Sigmoid colon (tissue), 7 donors: ENCODE measurements around the gene RPS27L. TPM values are rescaled to one million over a fixed set of nuclear protein-coding genes. Genes with fewer than 3 reads are reported as not detected.

Experiments used
- DNase-seq: peaks from one replicate; pipeline ENCODE4 v3.0.0-alpha.2; 2019
- H3K27ac ChIP-seq, 4 donors: fragments of 200-600 bp; sonication (generic); one replicate each; pipeline ENCODE4 v1.5.1; 2016 to 2019; ENCODE audit warnings: mild to moderate bottlenecking in 1 of 4
- H3K27me3 ChIP-seq, 3 donors: fragments of 200-600 bp; sonication (generic); one replicate each; pipeline ENCODE4 v1.5.1; 2019; ENCODE audit warnings: mild to moderate bottlenecking in 1 of 3
- H3K36me3 ChIP-seq, 4 donors: fragments of 200-600 bp; sonication (generic); one replicate each; pipeline ENCODE4 v1.5.1; 2016 to 2019
- H3K4me1 ChIP-seq, 4 donors: fragments of 200-600 bp; sonication (generic); one replicate each; pipeline ENCODE4 v1.5.1; 2017 to 2019
- H3K4me3 ChIP-seq, 4 donors: fragments of 200-600 bp; sonication (generic); one replicate each; pipeline ENCODE4 v1.5.1; 2017 to 2019; ENCODE audit warnings: mild to moderate bottlenecking in 2 of 4, moderate library complexity in 1 of 4
- H3K9me3 ChIP-seq, 4 donors: fragments of 200-600 bp in 3 of 4; sonication (generic) in 3 of 4; one replicate each; pipeline versions ENCODE4 v1.5.1 to v1.6.1; 2013 to 2019
- EP300 ChIP-seq, 4 donors: sonication (generic); formaldehyde crosslinking; IDR thresholded peaks; one replicate each; pipeline ENCODE4 v1.6.1; 2017; ENCODE audit warnings: antibody characterized with exemption in 4 of 4
- POLR2A ChIP-seq, 2 donors: fragments of 450-650 bp; IDR thresholded peaks; one replicate each; pipeline ENCODE4 v1.6.1; 2016; ENCODE audit warnings: antibody characterized with exemption in 2 of 2, mild to moderate bottlenecking in 2 of 2, moderate library complexity in 2 of 2
- POLR2AphosphoS5 ChIP-seq, 4 donors: sonication (generic); formaldehyde crosslinking; IDR thresholded peaks; one replicate each; pipeline ENCODE4 v1.6.1; 2017; ENCODE audit warnings: antibody characterized with exemption in 4 of 4
- WGBS, 2 donors: extraction: QIAGEN DNeasy Blood & Tissue Kit; methylation state at CpG; one replicate each; pipeline ENCODE4 v1.1.7; 2013; 5-methylcytosine and 5-hydroxymethylcytosine counted together
- intact Hi-C: fragments of 100-400 bp; cut with DNase I; formaldehyde crosslinking; loops from one replicate; pipeline ENCODE4 v1.15.1; 2023
- polyA plus RNA-seq, 3 donors: library from polyadenylated mRNA; stranded (reverse); fragments of 200-250 nt; gene quantifications; one replicate each; pipeline ENCODE4 v1.2.3, GENCODE V29; 2013
- total RNA-seq, 4 donors: library from RNA; depleted of rRNA; stranded (reverse); fragments of >200 nt; gene quantifications; one replicate each; pipeline ENCODE4 v1.1.0, GENCODE V29; 2016
- TF ChIP-seq, protein P1 (sequence below), 4 experiments: fragments of 450-650 bp in 3 of 4; fragments of 200-600 bp in 1 of 4; IDR thresholded peaks; one replicate each; pipeline ENCODE4 v1.5.1; 2016 to 2019; ENCODE audit warnings: antibody characterized with exemption in 4 of 4, mild to moderate bottlenecking in 3 of 4, moderate library complexity in 2 of 4
- donor health status: healthy with polysubstance abuse.
- donor health status: Bipolar disorder and iron deficiency.
- donor health status: healthy.

Gene RPS27L
- total and polyA plus RNA-seq, 7 donors = 63.3 to 417 (median 194) TPM

DNA sequence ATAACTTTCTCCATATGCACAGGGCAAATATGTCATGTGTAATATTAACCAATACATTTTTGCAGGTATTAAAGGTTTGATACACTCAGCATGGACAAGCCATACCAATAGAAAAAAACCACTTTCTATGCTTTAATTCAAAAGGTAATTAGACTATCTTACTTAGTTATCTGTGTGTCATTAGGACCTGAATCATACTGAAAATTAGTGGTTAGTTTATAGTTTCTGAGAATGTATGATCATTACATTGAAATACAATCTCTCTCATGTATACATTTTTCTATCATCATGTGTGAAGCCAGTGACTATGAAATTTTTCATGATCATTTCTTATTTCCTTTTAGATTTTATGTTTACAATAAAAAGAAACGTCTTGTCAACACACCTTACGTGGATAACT, 16.3 kb downstream of the RPS27L start:
- intact Hi-C loops = no loop called here
- Histone ChIP-seq H3K4me1 (no peaks in the 10 kb centered on the region), H3K27ac (no peak overlapping the region), H3K36me3 (peaks cover 0 to 8% (median 4%) of the 10 kb centered on the region in 4 donors), H3K4me3 (no peak overlapping the region), H3K27me3 (no peaks in the 10 kb centered on the region), H3K9me3 (no peaks in the 10 kb centered on the region)
- no peak for DNase-seq
- WGBS, 2 donors = 74 to 88% methylated on average over 2 of the region's 2 CpGs
- TF ChIP-seq POLR2AphosphoS5 (IDR thresholded peaks at IDR 0.05) (no peak), POLR2A (IDR thresholded peaks at IDR 0.05) (no peak), EP300 (IDR thresholded peaks at IDR 0.05) (no peak)
- TF ChIP-seq, protein P1, sequence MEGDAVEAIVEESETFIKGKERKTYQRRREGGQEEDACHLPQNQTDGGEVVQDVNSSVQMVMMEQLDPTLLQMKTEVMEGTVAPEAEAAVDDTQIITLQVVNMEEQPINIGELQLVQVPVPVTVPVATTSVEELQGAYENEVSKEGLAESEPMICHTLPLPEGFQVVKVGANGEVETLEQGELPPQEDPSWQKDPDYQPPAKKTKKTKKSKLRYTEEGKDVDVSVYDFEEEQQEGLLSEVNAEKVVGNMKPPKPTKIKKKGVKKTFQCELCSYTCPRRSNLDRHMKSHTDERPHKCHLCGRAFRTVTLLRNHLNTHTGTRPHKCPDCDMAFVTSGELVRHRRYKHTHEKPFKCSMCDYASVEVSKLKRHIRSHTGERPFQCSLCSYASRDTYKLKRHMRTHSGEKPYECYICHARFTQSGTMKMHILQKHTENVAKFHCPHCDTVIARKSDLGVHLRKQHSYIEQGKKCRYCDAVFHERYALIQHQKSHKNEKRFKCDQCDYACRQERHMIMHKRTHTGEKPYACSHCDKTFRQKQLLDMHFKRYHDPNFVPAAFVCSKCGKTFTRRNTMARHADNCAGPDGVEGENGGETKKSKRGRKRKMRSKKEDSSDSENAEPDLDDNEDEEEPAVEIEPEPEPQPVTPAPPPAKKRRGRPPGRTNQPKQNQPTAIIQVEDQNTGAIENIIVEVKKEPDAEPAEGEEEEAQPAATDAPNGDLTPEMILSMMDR (IDR thresholded peaks at IDR 0.05) = no peak

DNA sequence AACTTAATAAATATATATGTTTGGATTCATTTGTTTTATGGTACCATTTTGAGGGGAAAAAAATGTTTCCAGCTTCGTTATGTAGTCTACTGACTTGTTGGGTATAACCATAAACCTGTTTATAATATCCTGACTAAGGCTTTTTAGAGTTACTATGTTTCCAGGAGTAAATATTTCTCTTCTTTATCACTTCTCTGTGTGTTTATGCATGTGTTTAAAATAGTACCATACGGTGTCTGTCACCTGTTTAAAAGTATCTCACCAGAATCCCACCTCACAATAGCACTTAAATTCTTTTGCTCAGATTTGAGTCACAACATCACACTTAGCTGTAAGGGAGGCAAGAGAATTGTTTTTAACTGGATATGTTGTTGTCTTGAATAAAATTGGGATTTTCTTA, 20.5 kb downstream of the RPS27L start:
- Histone ChIP-seq H3K4me1 (peaks cover 0 to 4% (median 0%) of the 10 kb centered on the region in 4 donors), H3K36me3 (peaks cover 0 to 7% (median 0%) of the 10 kb centered on the region in 4 donors), H3K27ac (no peak overlapping the region), H3K27me3 (no peaks in the 10 kb centered on the region), H3K4me3 (no peak overlapping the region), H3K9me3 (no peaks in the 10 kb centered on the region)
- DNase-seq = no peak
- TF ChIP-seq EP300 (IDR thresholded peaks at IDR 0.05) = no peak
- TF ChIP-seq POLR2A (IDR thresholded peaks at IDR 0.05) = no peak
- TF ChIP-seq POLR2AphosphoS5 (IDR thresholded peaks at IDR 0.05) = no peak
- TF ChIP-seq, protein P1 (IDR thresholded peaks at IDR 0.05) = no peak
- 92 to 94% methylated on average over 2 of the region's 2 CpGs for WGBS, 2 donors
- intact Hi-C loops = no loop called here

DNA sequence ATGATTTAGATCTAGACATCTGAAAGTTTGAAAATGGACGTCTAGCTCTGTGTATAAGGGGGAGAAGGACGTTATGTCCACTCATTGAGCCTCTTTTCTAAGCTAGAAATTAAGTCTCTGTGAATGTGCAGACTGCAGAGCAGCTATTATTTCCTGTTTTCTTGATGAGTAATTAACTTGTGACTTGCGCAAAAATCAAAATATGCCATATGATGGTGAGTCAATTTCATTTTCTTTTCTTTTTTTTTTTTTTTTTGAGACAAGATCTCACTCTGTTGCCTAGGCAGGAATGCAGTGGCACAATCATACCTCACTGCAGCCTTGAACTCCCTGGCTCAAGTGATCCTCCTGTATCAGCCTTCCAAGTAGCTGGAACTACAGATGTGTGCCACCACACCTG, 21.5 kb downstream of the RPS27L start:
- Histone ChIP-seq H3K36me3 (peaks cover 0 to 4% (median 0%) of the 10 kb centered on the region in 4 donors), H3K4me3 (no peak overlapping the region), H3K4me1 (peaks cover 0 to 4% (median 0%) of the 10 kb centered on the region in 4 donors), H3K27me3 (no peaks in the 10 kb centered on the region), H3K9me3 (no peaks in the 10 kb centered on the region), H3K27ac (no peak overlapping the region)
- intact Hi-C loops = no loop called here
- peak in 1 of 4 donors; percentile 29 for TF ChIP-seq POLR2AphosphoS5 (IDR thresholded peaks at IDR 0.05)
- TF ChIP-seq, protein P1 (IDR thresholded peaks at IDR 0.05) = no peak
- no peak for DNase-seq
- WGBS, 2 donors = 80 to 81% methylated on average over 3 of the region's 3 CpGs

DNA sequence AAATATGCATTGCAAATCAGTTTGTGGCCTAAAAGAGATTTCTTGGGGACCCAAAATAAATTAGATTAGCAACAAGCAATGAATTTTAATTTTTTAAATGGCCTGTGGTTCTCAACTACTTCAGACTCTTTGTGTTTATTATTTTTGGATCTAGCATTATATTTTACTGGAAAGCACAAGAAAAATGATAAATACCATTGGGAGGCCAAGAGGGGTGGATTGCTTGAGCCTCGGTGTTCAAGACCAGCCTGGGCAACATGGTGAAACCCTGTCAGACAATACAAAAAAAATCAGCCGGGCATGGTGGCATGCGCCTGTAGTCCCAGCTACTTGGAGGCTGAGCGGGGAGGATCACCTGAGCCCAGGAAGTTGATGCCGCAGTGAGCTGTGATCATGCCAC, 22.0 kb downstream of the RPS27L start:
- TF ChIP-seq POLR2AphosphoS5 (IDR thresholded peaks at IDR 0.05) = no peak
- TF ChIP-seq POLR2A (IDR thresholded peaks at IDR 0.05) = no peak
- no peak for TF ChIP-seq EP300 (IDR thresholded peaks at IDR 0.05)
- TF ChIP-seq, protein P1 (IDR thresholded peaks at IDR 0.05) = no peak
- Histone ChIP-seq H3K9me3 (no peaks in the 10 kb centered on the region), H3K36me3 (peaks cover 0 to 8% (median 0%) of the 10 kb centered on the region in 4 donors), H3K4me1 (peaks cover 0 to 4% (median 0%) of the 10 kb centered on the region in 4 donors), H3K27ac (no peak overlapping the region), H3K4me3 (no peak overlapping the region), H3K27me3 (no peaks in the 10 kb centered on the region)
- DNase-seq = no peak
- intact Hi-C loops = no loop called here
- 94 to 98% methylated on average over 5 of the region's 5 CpGs for WGBS, 2 donors
